GM19043 (cell line): Measurements from ENCODE around the gene FAM151A.

Experiments used
- ATAC-seq: cut with Tn5 transposase; IDR thresholded peaks from one replicate; pipeline ENCODE4 v1.9.1; 2021; ENCODE audit warnings: low read depth; ENCODE audit not compliant: unreplicated experiment

The FAM151A gene

GRCh38 chr1:54604572-54605370 is 18.6 kb downstream of the FAM151A start:
- no peak for ATAC-seq

DNA sequence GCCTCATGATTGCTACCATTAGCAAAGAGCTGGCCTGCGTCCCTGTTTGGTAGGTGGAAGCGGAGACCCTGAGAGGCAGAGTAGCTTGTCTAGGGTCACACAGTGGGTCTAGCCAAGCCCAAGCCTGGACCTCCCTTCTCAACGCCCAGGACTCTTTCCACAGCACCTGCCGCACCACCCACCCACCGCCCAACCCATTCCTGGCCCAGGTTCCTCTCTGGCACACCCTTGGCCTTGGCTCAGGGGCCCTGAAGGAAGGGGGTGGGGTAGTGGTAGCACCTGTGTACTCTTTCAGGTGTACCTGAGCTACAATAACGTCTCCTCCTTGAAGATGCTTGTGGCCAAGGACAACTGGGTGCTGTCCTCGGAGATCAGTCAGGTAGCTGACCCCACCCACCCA is 19.3 kb downstream of the FAM151A start:
- ATAC-seq, result no peak

GRCh38 chr1:54603241-54603640 is 20.1 kb downstream of the FAM151A start:
- no peak for ATAC-seq

GRCh38 chr1:54602554-54602953 is 20.8 kb downstream of the FAM151A start:
- no peak for ATAC-seq

DNA sequence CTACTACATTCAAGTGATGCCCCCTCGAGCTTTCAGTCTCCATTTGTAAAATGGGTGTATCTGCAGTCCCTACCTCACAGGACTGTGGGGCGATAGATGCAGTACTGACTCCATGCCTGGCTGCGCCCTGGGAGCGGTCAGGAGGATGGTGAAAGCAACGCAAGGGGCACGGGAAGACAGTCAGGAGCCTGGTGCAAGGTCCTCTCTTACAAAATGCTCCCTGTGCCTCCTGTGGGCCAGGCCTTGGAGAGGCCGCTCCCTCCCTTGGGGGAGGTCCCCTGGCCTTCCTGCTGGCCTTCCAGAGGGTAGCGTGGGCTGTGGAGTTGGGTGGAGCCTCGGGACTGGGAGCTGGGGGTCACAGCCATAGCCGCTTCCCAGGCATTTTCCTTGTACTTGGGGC is 21.6 kb downstream of the FAM151A start:
- no peak for ATAC-seq

DNA sequence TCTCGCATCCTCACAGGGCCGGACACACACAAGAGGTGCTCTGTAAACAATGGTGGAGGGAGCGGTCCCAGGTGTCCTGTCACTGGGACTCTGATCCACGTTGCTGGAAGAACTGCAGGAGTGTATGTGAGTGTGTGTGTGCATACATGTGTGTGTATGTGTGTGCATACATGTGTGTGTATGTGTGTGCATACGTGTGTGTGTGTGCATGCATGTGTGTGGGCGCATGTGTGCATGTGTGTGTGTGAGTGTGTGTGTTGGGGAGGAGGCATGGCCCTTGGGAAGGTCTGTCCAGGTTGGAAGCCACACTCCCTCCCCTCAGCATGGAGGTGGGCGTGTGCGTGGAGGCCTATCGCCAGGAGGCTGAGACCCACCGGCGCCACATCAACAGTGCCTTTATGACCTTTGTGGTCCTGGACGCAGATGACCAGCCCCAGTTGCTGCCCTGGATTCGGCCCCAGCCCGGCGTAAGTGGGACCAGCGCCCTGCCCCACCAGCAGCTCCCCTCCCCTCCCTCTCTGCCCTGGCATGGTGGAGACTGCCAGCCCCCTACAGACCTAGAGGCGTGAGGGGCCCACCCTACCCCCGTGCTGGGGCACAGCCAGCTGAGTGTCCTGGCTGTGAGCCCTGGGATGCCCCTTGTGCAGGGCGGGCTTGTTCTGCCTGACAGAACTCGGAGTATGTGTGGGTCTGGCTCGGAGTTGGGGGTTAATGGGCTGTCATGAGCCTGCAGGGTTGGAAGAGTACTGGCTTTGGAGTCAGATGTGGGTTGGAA is 22.2 kb downstream of the FAM151A start:
- no peak for ATAC-seq

DNA sequence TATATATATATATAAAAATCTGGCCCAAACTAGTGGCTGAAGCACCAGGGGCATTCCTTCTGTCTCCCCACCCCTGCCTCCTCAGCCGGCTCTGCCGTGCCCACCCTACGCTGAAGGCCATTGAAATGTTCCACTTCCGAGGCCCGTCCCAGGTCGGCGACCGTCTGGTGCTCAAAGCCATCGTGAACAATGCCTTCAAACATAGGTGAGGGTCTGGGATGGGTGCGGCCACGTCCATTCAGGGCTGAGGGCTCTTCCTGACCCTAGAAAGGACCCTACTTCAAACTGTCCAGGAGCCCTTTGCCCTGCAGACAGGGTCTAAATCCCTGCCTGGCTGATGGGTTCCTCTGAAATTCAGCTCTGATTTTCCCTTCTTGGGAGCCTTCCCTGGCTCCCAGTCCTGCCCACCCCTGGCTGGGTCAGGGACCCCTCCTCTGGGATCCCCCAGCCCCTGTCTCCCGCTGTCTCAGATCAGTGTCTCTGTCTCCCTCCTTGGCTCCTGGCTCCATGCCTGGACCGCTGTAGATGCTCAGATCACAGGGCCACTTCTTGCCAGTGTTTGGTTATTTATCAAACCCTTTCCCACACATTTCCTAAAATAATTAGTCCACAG is 24.0 kb downstream of the FAM151A start:
- ATAC-seq, result no peak

DNA sequence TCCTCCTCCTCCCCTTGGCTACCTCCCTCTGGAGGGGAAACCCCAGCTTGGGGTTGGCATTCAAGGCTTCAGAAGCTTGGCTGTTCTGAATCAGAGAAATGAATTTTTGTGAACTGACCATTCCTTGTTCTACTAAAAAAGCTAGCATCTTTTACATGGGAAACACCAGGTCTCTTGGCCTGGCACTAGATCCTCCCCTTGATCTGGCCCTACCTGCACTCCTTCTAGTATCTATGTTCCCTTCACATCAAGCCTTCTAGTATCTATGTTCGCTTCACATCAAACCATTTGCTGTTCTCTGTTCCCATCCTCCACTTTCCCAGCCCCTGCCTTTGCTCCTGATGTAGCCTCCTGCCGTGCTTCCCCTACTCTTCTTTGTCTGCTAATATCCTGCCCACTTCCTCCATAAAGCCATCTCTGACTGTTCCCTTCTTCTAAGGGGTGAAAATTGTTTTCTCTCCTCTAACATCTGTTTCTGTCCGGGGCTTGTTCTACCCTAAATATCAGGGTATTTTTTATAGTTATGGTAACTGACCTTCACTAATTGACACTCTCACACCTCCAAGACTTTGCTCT is 25.8 kb downstream of the FAM151A start:
- ATAC-seq, result no peak

- no peak for ATAC-seq
These were observed 26.6 kb downstream of the FAM151A start for GRCh38 chr1:54596756-54597155.

DNA sequence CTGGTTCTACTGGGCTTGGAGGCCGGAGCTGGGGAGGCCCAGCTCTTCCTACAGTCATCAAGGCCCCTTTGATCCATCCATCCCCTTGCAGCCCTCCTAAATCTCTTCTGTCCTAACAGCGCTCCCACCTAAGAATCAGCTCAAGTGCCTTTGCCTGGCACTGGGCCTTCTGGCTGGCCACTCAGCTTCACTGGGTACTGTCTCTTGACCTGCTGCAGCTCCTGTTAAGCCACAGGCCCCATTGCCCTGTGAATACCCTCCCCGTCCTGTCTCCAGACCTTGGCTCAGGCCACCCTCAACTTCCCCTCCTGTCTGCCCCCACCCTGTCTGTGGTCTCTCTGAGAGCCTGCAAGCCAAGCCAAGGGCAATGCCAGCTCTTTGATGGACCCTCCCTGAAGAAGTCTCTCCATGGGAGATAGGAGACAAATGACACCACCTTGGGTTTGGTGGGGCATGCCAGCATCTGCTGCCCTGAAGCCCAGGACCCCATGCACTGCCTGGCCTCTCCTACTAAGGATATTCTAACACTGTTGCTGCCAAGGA is 27.3 kb downstream of the FAM151A start:
- no peak for ATAC-seq

DNA sequence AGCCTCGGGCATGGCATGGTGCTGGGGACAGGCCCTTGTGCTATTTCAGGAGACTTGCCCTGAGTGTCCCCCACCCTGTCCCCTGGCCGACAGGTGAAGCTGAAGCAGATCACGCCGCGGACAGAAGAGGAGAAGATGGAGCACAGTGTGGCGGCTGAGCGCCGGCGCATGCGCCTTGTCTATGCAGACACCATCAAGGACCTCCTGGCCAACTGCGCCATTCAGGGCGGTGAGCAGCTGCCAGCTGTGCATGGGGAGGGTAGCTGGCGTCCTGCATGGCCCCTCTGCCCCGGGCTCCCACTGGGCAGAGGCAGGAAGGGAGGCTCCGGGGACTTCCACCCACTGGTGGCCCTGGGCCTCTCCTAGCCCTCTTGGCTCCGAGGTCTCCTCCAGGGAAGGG is 28.9 kb downstream of the FAM151A start:
- ATAC-seq, result no peak

GRCh38 chr1:54593571-54594160 is 29.7 kb downstream of the FAM151A start:
- no peak for ATAC-seq

DNA sequence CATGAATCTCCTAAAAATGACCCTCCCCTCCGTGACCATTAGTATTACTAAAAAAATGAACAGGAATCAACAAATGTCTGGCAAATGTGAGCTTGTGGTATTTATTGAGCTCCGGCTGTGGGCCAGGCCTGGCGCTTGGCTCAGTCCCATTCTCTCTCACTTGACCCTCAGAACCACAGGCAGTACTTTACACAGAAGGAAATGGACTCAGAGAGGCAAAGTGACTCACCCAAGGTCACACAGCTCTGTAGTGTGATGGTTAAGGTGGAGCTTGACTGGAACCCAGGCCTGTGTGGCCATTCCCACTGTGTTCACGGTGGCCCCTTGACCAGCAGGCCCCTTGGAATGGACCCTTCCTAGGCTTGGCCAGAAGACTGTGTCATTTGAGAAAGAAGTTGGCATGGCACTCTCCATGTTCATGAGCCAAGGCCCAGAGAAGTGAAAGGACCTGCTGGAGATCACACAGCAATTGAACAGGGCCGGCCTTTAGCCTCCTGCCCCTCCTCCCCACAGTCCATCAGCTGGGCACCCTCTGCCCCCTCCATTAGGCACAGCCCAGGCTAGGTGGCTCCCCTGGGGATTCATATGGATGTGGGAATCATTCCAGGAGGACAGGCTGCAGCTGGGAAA is 32.1 kb downstream of the FAM151A start:
- no peak for ATAC-seq

DNA sequence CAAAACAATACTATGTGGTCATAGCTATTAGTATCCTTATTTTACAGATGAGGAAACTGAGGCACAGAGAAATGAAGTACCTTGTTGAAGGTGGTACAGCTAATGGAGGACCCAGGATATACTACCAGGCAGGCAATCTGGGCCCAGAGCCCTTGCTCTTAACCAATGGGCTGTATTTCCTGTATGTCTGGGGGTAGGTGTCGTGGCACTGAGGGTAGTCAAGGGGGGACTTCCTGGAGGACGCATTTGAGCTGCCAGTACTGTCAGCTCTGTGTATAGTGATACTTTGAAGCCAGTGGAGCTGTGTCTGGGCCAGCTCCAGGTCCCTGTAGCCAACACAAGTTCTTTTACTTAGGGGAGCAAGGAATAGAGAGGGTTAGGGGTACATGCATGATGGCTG is 34.9 kb downstream of the FAM151A start:
- no peak for ATAC-seq

- no peak for ATAC-seq
These were observed 37.9 kb downstream of the FAM151A start for GRCh38 chr1:54585181-54586066.

- ATAC-seq, result no peak
These were observed 38.8 kb downstream of the FAM151A start for GRCh38 chr1:54584575-54584974.

DNA sequence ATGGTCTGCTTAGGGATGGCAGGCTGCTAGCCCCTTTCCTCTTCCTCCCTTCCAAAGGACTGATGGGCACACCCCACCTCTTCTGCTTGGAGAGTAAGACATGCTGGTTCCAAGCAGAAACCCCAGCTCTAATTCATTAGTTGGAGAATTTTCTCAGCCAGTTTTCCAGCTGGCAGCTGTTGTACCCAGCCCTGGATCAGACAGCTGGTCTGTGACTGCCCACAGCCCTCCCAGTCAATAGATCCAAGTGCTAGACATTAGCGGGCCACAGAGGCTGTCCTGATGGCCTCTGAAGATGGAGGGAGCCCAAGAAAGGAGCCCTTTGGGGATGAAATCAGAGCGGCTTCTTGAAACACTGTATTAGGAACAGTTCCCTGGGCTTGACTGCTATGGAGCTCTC is 39.5 kb downstream of the FAM151A start:
- no peak for ATAC-seq

DNA sequence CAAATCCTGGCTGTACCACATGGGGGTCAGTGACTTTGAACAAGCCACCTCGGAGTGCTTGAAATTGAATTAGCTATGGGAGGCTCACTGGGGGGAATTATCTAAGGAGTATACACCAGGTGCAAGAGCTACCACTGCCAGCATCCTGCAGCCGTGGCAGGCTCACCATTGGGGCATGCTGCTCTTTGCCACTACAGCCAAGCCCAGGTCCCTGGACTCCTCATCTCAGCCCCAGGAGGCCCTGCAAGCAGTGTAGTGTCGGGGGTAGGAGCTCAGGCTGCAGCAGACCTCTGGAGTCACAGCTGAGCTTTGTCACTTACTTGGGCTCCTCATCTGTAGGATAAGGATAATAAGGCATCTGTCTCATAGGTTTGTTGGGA is 40.0 kb downstream of the FAM151A start:
- no peak for ATAC-seq
